Smooth muscle cell (in vitro differentiated cells): Measurements from ENCODE around the gene SLC36A1. TPM values are rescaled to one million over a fixed set of nuclear protein-coding genes. Genes with fewer than 3 reads are reported as not detected.

Experiments
- DNase-seq: peaks from one replicate; lab custom pipeline; 2025; ENCODE audit not compliant: unreplicated experiment; lab: John Stamatoyannopoulos, UW
- H2AFZ ChIP-seq: fragments of 200-600 bp; sonication (generic); 2 replicates; pipeline ENCODE4 v1.6.0; 2016; ENCODE audit warnings: antibody characterized with exemption, low read depth, mild to moderate bottlenecking
- H3F3A ChIP-seq: fragments of 200-600 bp; sonication (generic); 2 replicates; pipeline ENCODE4 v1.6.0; 2017; ENCODE audit warnings: antibody characterized with exemption, low read depth
- H3K27ac ChIP-seq: fragments of 200-600 bp; sonication (generic); 2 replicates; pipeline ENCODE4 v1.5.1; 2016; ENCODE audit warnings: low read depth, mild to moderate bottlenecking
- H3K27me3 ChIP-seq: fragments of 200-600 bp; sonication (generic); 2 replicates; pipeline ENCODE4 v1.6.1; 2016; ENCODE audit warnings: low read depth, mild to moderate bottlenecking
- H3K36me3 ChIP-seq: fragments of 200-600 bp; sonication (generic); 2 replicates; pipeline ENCODE4 v1.5.1; 2016; ENCODE audit warnings: low read depth
- H3K4me1 ChIP-seq: fragments of 200-600 bp; sonication (generic); 2 replicates; pipeline ENCODE4 v1.5.1; 2016; ENCODE audit warnings: low read depth
- H3K4me2 ChIP-seq: fragments of 200-600 bp; sonication (generic); 2 replicates; pipeline ENCODE4 v1.6.0; 2016; ENCODE audit warnings: mild to moderate bottlenecking
- H3K4me3 ChIP-seq: fragments of 200-600 bp; sonication (generic); 2 replicates; pipeline ENCODE4 v1.5.1; 2016; ENCODE audit warnings: mild to moderate bottlenecking
- H3K79me2 ChIP-seq: fragments of 200-600 bp; sonication (generic); 2 replicates; pipeline ENCODE4 v1.6.0; 2016; ENCODE audit warnings: low read depth, mild to moderate bottlenecking
- H3K9ac ChIP-seq: fragments of 200-600 bp; sonication (generic); 2 replicates; pipeline ENCODE4 v1.6.0; 2016; ENCODE audit warnings: low read depth
- H3K9me3 ChIP-seq: fragments of 200-600 bp; sonication (generic); replicated peaks from 2 replicates; pipeline ENCODE4 v1.5.1; 2016; ENCODE audit warnings: low read depth
- H4K20me1 ChIP-seq: fragments of 200-600 bp; sonication (generic); 2 replicates; pipeline ENCODE4 v1.6.0; 2016; ENCODE audit warnings: low read depth
- CTCF ChIP-seq: fragments of 200-600 bp; sonication (generic); IDR thresholded peaks from 2 replicates; pipeline ENCODE4 v1.5.1; 2017; ENCODE audit warnings: borderline replicate concordance, mild to moderate bottlenecking, antibody characterized with exemption; ENCODE audit not compliant: insufficient read depth, poor library complexity, severe bottlenecking
- WGBS: methylation state at CpG from one replicate; pipeline ENCODE4 v1.1.7; 2016; ENCODE audit warnings: low lambda C conversion rate; 5-methylcytosine and 5-hydroxymethylcytosine counted together
- polyA plus RNA-seq: library from polyadenylated mRNA; unstranded; fragments of >200 nt; fragmentation: Nextera tagmentation; extraction: Ambion mirVana; gene quantifications from 2 replicates; pipeline ENCODE4 v1.2.1, GENCODE V29; 2016
- total RNA-seq: library from RNA; depleted of rRNA; stranded (reverse); fragments of >200 nt; gene quantifications from 2 replicates; pipeline ENCODE4 v1.2.3, GENCODE V29; 2014

The SLC36A1 gene
- total and polyA plus RNA-seq, 2 experiments from 2014 or later: 6.9 to 8.8 TPM

- no peaks in the 10 kb centered on the region for H3K27me3 ChIP-seq
- TF ChIP-seq CTCF: no peak
- no peak overlapping the region for H3K9ac ChIP-seq
- WGBS: 85% methylated on average over 4 of the region's 4 CpGs
- H3K27ac ChIP-seq: no peak overlapping the region
- H3K36me3 ChIP-seq: no peaks in the 10 kb centered on the region
- no peaks in the 10 kb centered on the region for H4K20me1 ChIP-seq
- no peaks in the 10 kb centered on the region for H3F3A ChIP-seq
- no peak overlapping the region for H3K4me2 ChIP-seq
- no peaks in the 10 kb centered on the region for H3K79me2 ChIP-seq
- DNase-seq: no peak
- no peak overlapping the region for H3K4me3 ChIP-seq
- H2AFZ ChIP-seq: no peak overlapping the region
- H3K4me1 ChIP-seq: peaks cover 4% of the 10 kb centered on the region
- H3K9me3 ChIP-seq: no peaks in the 10 kb centered on the region
Observed at GRCh38 chr5:151491062-151491461, 43.7 kb downstream of the SLC36A1 start.

GRCh38 chr5:151492729-151493128, 45.3 kb downstream of the SLC36A1 start:
- H3K27ac ChIP-seq: no peak overlapping the region

GRCh38 chr5:151493665-151494064, 46.3 kb downstream of the SLC36A1 start:
- H3K9me3 ChIP-seq: no peaks in the 10 kb centered on the region
- H3K9ac ChIP-seq: no peak overlapping the region
- no peaks in the 10 kb centered on the region for H3F3A ChIP-seq
- no peaks in the 10 kb centered on the region for H3K27me3 ChIP-seq
- WGBS: 96% methylated on average over 2 of the region's 2 CpGs
- no peaks in the 10 kb centered on the region for H3K36me3 ChIP-seq
- no peak overlapping the region for H2AFZ ChIP-seq
- H3K79me2 ChIP-seq: no peaks in the 10 kb centered on the region
- DNase-seq: no peak
- H3K27ac ChIP-seq: no peak overlapping the region
- no peak for TF ChIP-seq CTCF
- H4K20me1 ChIP-seq: no peaks in the 10 kb centered on the region
- H3K4me3 ChIP-seq: no peak overlapping the region
- no peak overlapping the region for H3K4me2 ChIP-seq
- peaks cover 11% of the 10 kb centered on the region for H3K4me1 ChIP-seq

More at GRCh38 chr5:151492729-151493128, 45.3 kb downstream of the SLC36A1 start:
- Histone ChIP-seq H3F3A (no peaks in the 10 kb centered on the region), H3K36me3 (no peaks in the 10 kb centered on the region), H3K4me3 (no peak overlapping the region), H3K4me2 (no peak overlapping the region), H3K9me3 (no peaks in the 10 kb centered on the region), H3K79me2 (no peaks in the 10 kb centered on the region), H3K27me3 (no peaks in the 10 kb centered on the region), H2AFZ (no peak overlapping the region), H4K20me1 (no peaks in the 10 kb centered on the region), H3K4me1 (peaks cover 11% of the 10 kb centered on the region), H3K9ac (no peak overlapping the region)
- DNase-seq: no peak
- TF ChIP-seq CTCF: no peak
- 67% methylated on average over 5 of the region's 5 CpGs for WGBS

- Histone ChIP-seq H4K20me1 (no peaks in the 10 kb centered on the region), H3K79me2 (no peaks in the 10 kb centered on the region), H3K4me2 (no peak overlapping the region), H3K4me1 (peaks cover 11% of the 10 kb centered on the region), H3K36me3 (no peaks in the 10 kb centered on the region), H3K9me3 (no peaks in the 10 kb centered on the region), H3F3A (no peaks in the 10 kb centered on the region), H3K9ac (no peak overlapping the region), H3K4me3 (no peak overlapping the region), H3K27me3 (no peaks in the 10 kb centered on the region), H3K27ac (no peak overlapping the region), H2AFZ (no peak overlapping the region)
- no peak for TF ChIP-seq CTCF
- DNase-seq: no peak
- WGBS: 95% methylated on average over 2 of the region's 2 CpGs
Observed at GRCh38 chr5:151495320-151495719, 47.9 kb downstream of the SLC36A1 start.
